Nephron (organoid): ENCODE measurements around the gene UNC5B.
A peak's percentile ranks its signal among the peaks of the same experiment; 100 is the strongest.

Source experiments
- H3K27ac Mint-ChIP-seq, 3 experiments: 2 replicates each; pipeline ENCODE4 v1.8.0; 2020; ENCODE audit warnings: mixed read lengths in 3 of 3, mild to moderate bottlenecking in 2 of 3, moderate library complexity in 1 of 3
- H3K27me3 Mint-ChIP-seq: 2 replicates; pipeline ENCODE4 v1.8.0; 2021; ENCODE audit warnings: low read depth, mild to moderate bottlenecking, moderate library complexity, mixed read lengths
- H3K36me3 Mint-ChIP-seq: 2 replicates; pipeline ENCODE4 v1.8.0; 2020; ENCODE audit warnings: low read depth, mixed read lengths
- H3K4me1 Mint-ChIP-seq: 2 replicates; pipeline ENCODE4 v1.8.0; 2020; ENCODE audit warnings: mixed read lengths
- H3K4me3 Mint-ChIP-seq, 3 experiments: 2 replicates each; pipeline ENCODE4 v1.8.0; 2020; ENCODE audit warnings: mild to moderate bottlenecking in 3 of 3, mixed read lengths in 3 of 3, moderate library complexity in 2 of 3
- H3K9me3 Mint-ChIP-seq: 2 replicates; pipeline ENCODE4 v1.8.0; 2020; ENCODE audit warnings: mixed read lengths
- CTCF ChIP-seq, 3 experiments: fragments of 200-600 bp; sonication (generic); IDR thresholded peaks; one replicate each; pipeline ENCODE4 v1.5.0; 2021; ENCODE audit warnings: antibody characterized with exemption in 3 of 3; ENCODE audit not compliant: unreplicated experiment in 3 of 3

UNC5B gene

GRCh38 chr10:71331736-71332135, 119.4 kb downstream of the UNC5B start:
- no peaks in the 10 kb centered on the region for H3K36me3 Mint-ChIP-seq
- H3K4me3 Mint-ChIP-seq = no peak overlapping the region
- no peak for TF ChIP-seq CTCF (IDR thresholded peaks at IDR 0.05; ENCODE audit: unreplicated experiment in 3 of 3)
- H3K9me3 Mint-ChIP-seq = no peaks in the 10 kb centered on the region
- H3K27me3 Mint-ChIP-seq = peaks cover 10% of the 10 kb centered on the region
- H3K27ac Mint-ChIP-seq = no peak overlapping the region
- H3K4me1 Mint-ChIP-seq = peaks cover 26% of the 10 kb centered on the region

DNA sequence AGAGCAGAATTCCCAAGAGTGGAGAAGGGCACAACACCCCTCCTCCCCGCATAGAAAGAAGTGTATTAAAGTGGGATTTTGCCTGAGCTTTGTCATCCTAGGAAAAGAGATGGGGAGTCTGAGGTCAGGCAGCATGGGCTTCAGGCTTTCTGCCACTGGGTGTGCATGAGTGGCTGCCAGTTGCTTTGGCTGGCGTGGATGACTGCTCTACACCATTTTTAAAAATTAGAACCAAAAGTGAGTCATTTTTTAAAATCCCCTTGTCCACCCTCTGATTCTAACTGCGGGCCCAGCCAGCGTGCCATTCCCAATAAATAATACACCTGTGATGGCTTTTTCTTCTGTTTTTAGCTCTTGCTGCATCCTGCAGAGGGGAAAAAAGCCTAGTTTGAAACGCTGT, 120.1 kb downstream of the UNC5B start:
- TF ChIP-seq CTCF (IDR thresholded peaks at IDR 0.05; ENCODE audit: unreplicated experiment in 3 of 3) = no peak
- Mint-ChIP-seq H3K4me3 (no peak overlapping the region), H3K4me1 (peaks cover 27% of the 10 kb centered on the region), H3K27me3 (peaks cover 15% of the 10 kb centered on the region), H3K36me3 (no peaks in the 10 kb centered on the region), H3K9me3 (no peaks in the 10 kb centered on the region), H3K27ac (no peak overlapping the region)

DNA sequence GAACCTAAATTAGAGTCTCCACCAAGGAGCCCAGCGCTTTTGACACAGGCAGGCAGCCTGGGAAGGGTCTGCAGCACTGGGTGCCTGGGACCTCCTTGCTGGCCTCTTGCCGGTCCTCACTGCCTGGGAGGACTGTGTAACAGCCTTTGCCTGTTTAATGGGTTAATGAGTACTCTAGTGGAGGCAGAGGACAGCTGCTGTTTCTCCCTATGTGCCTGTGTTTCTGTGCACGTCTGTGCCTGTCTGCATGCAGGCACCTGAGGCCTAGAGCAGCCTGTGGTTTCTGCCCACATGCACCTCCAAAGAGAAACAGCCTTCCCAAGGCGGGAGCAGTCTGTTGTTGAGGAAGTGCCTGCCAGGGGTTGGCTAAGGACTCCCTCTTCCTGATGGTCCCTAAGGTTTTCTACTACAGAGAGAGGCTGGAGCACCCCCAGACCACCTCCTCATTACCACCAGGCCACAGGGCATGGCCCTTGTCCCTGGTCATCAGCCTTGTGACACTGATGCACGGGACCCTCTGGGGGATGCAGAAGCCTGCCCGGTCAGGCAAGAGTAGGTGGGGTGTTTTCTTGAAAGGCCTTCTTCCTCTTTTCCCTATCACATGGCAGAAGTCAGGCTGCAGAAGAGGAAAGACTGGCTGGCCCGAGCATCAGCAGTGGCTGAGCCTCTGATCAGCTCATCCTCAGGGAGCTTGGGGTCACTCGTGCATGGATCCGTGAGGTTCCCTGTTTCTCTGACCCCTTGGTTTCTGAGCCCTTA, 120.9 kb downstream of the UNC5B start:
- TF ChIP-seq CTCF (IDR thresholded peaks at IDR 0.05; ENCODE audit: unreplicated experiment in 3 of 3) = no peak
- no peak overlapping the region for H3K4me3 Mint-ChIP-seq
- H3K9me3 Mint-ChIP-seq = no peaks in the 10 kb centered on the region
- H3K27me3 Mint-ChIP-seq = peaks cover 15% of the 10 kb centered on the region
- H3K36me3 Mint-ChIP-seq = no peaks in the 10 kb centered on the region
- H3K27ac Mint-ChIP-seq = peak overlapping the region in 1 of 3 experiments; percentile 58
- H3K4me1 Mint-ChIP-seq = peaks cover 28% of the 10 kb centered on the region

GRCh38 chr10:71334221-71334791, 121.9 kb downstream of the UNC5B start:
- Mint-ChIP-seq H3K4me1 (peaks cover 28% of the 10 kb centered on the region), H3K27ac (peak overlapping the region in 1 of 3 experiments; percentile 58), H3K36me3 (no peaks in the 10 kb centered on the region), H3K27me3 (peaks cover 12% of the 10 kb centered on the region), H3K4me3 (no peak overlapping the region), H3K9me3 (no peaks in the 10 kb centered on the region)
- no peak for TF ChIP-seq CTCF (IDR thresholded peaks at IDR 0.05; ENCODE audit: unreplicated experiment in 3 of 3)

DNA sequence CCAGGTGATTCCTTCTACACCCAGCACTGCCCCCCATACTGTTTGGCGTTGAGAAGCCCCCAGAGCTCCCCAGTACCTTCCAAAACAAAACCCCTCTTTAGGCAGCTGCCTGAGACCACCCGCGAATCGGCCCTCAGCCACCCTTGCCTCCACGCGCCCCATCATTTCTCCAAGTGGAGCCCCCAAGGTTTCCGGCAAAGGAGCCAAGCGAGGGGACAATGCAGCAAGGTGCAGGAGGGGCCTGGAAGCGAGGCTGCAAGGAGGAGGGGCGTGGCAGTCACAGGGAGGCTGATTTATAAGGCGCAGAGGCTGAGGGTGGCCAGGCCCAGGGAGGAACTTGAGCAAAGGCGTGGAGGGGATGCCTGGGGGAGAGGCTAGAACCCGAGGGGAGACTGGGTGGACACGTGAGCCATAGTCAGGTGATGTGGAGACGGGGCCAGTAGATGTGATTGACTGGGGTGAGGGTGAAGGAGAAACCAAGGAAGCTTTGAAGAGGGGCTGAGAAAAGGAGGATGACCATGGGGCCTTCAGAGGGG, 122.9 kb downstream of the UNC5B start:
- Mint-ChIP-seq H3K27ac (peak overlapping the region in 2 of 3 experiments; percentile 28 to 72), H3K4me1 (peaks cover 28% of the 10 kb centered on the region), H3K27me3 (peaks cover 12% of the 10 kb centered on the region), H3K36me3 (no peaks in the 10 kb centered on the region), H3K9me3 (no peaks in the 10 kb centered on the region), H3K4me3 (no peak overlapping the region)
- no peak for TF ChIP-seq CTCF (IDR thresholded peaks at IDR 0.05; ENCODE audit: unreplicated experiment in 3 of 3)
